IgD-negative memory B cell (primary cell): ENCODE results near the gene PTGES2. TPM values are rescaled to one million over a fixed set of nuclear protein-coding genes. Genes with fewer than 3 reads are reported as not detected.

Experiments used
- H3K27ac Mint-ChIP-seq, 3 donors: one replicate each; pipeline ENCODE4 v1.8.0; 2020 to 2022; ENCODE audit warnings: mild to moderate bottlenecking in 3 of 3, mixed read lengths in 3 of 3, moderate library complexity in 1 of 3
- H3K27me3 Mint-ChIP-seq: one replicate; pipeline ENCODE4 v1.8.0; 2021; ENCODE audit warnings: mixed read lengths
- H3K36me3 Mint-ChIP-seq: one replicate; pipeline ENCODE4 v1.8.0; 2020; ENCODE audit warnings: mild to moderate bottlenecking, mixed read lengths
- H3K4me1 Mint-ChIP-seq, 3 donors: one replicate each; pipeline ENCODE4 v1.8.0; 2020 to 2022; ENCODE audit warnings: mixed read lengths in 3 of 3, mild to moderate bottlenecking in 1 of 3
- H3K4me3 Mint-ChIP-seq, 4 donors: one replicate each; pipeline ENCODE4 v1.8.0; 2020 to 2022; ENCODE audit warnings: mild to moderate bottlenecking in 4 of 4, mixed read lengths in 4 of 4, moderate library complexity in 3 of 4
- H3K9me3 Mint-ChIP-seq, 3 donors: one replicate each; pipeline ENCODE4 v1.8.0; 2020 to 2021; ENCODE audit warnings: mixed read lengths in 3 of 3, mild to moderate bottlenecking in 1 of 3
- polyA plus RNA-seq: library from polyadenylated mRNA; unstranded; fragments of 300-500 nt; fragmentation: Illumina TruSeq; gene quantifications from one replicate; pipeline ENCODE4 v1.2.3, GENCODE V29; 2021

Gene PTGES2
- polyA plus RNA-seq, 1 donor from 2014 or later, result 57.4 TPM

DNA sequence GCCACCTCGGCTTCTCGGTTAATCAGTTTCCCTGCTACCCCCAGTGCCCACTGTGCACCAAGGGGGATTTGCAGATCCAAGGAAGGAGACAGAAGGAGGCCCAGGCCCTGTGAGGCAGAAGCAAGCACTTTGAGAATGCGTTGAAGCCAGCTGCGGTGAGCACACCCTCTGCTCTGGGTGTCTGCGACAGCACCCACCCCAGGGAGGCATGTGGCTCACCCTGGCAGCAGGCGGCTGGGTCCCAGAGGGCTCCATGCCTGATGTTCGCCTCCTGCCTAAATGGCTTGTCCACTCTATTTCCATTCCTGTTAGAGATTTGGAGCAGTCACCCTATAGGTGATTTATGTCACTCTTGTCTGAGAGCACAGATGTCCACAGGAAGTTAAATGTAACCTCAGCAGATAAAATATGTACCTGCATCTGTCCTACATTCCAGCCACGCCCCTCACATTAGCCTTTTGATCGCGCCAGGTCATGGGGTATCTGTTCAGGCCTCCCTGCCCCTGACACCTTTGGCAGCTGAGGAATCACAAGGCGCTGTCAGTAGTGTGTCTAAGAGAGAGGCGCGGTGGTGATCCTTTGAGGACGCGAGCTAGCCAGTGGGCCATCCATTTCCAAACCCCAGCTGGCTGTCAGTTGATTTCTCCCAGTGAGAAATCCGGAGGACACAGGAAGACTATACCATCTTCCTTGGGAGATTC lies 28.1 kb downstream of the PTGES2 start:
- Mint-ChIP-seq H3K27me3 (no peaks in the 10 kb centered on the region), H3K4me3 (no peak overlapping the region), H3K36me3 (no peaks in the 10 kb centered on the region), H3K4me1 (peaks cover 4 to 11% (median 4%) of the 10 kb centered on the region in 3 donors), H3K9me3 (no peaks in the 10 kb centered on the region), H3K27ac (no peak overlapping the region)

- no peaks in the 10 kb centered on the region for H3K27me3 Mint-ChIP-seq
- H3K4me1 Mint-ChIP-seq, result peaks cover 9 to 17% (median 9%) of the 10 kb centered on the region in 3 donors
- H3K36me3 Mint-ChIP-seq, result no peaks in the 10 kb centered on the region
- no peaks in the 10 kb centered on the region for H3K9me3 Mint-ChIP-seq
- peak overlapping the region in 1 of 4 donors; percentile 12 for H3K4me3 Mint-ChIP-seq
- H3K27ac Mint-ChIP-seq, result peak overlapping the region in 1 of 3 donors; percentile 57
Measured at GRCh38 chr9:128098297-128099230, 29.0 kb downstream of the PTGES2 start.

- H3K4me1 Mint-ChIP-seq, result peaks cover 16 to 25% (median 18%) of the 10 kb centered on the region in 3 donors
Measured at GRCh38 chr9:128097543-128098296, 29.8 kb downstream of the PTGES2 start.

GRCh38 chr9:128096616-128097536 lies 30.7 kb downstream of the PTGES2 start:
- Mint-ChIP-seq H3K4me3 (no peak overlapping the region), H3K9me3 (no peaks in the 10 kb centered on the region)

More at GRCh38 chr9:128097543-128098296, 29.8 kb downstream of the PTGES2 start:
- no peaks in the 10 kb centered on the region for H3K36me3 Mint-ChIP-seq
- no peaks in the 10 kb centered on the region for H3K9me3 Mint-ChIP-seq
- H3K27ac Mint-ChIP-seq, result peak overlapping the region in 2 of 3 donors; percentile 4 to 57
- no peaks in the 10 kb centered on the region for H3K27me3 Mint-ChIP-seq
- H3K4me3 Mint-ChIP-seq, result no peak overlapping the region

DNA sequence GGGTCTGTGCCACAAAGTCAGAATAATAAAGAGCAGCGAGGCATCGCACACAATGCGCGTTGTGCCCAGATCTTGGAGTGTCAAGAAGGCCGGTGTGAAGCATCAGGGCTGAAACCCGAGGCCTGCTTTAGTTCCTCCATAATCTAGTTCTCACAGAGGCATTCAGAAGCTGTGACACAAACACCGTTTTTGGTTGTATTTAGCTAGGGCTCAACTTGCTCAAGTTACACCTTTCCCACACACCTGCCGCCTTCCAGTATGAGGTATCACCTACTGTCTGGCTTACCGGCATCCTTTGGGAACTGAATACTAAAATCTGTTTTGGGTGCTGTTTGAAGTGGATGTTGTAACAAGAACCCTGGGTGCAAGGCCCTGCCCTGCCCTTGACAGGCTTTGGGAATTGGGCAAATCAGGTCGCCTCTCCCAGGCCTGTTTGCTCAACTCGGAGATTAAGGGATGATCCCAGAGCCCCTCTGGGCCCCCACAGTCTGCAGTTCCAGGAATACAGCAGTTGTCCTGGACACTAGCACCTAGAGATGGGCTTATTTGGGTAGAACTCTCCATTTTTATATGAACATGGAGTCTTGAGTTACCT lies 32.5 kb downstream of the PTGES2 start:
- H3K4me1 Mint-ChIP-seq, result peaks cover 17 to 26% (median 19%) of the 10 kb centered on the region in 3 donors
- no peaks in the 10 kb centered on the region for H3K9me3 Mint-ChIP-seq
- no peaks in the 10 kb centered on the region for H3K27me3 Mint-ChIP-seq
- H3K27ac Mint-ChIP-seq, result peak overlapping the region; percentile 97 to 99 (median 99)
- H3K36me3 Mint-ChIP-seq, result peaks cover 2% of the 10 kb centered on the region
- H3K4me3 Mint-ChIP-seq, result peak overlapping the region in 2 of 4 donors; percentile 85 to 90

More at GRCh38 chr9:128096616-128097536, 30.7 kb downstream of the PTGES2 start:
- H3K4me1 Mint-ChIP-seq, result peaks cover 17 to 28% (median 19%) of the 10 kb centered on the region in 3 donors
- peak overlapping the region; percentile 4 to 57 (median 46) for H3K27ac Mint-ChIP-seq
- no peaks in the 10 kb centered on the region for H3K36me3 Mint-ChIP-seq
- no peaks in the 10 kb centered on the region for H3K27me3 Mint-ChIP-seq

GRCh38 chr9:128094166-128094949 lies 33.2 kb downstream of the PTGES2 start:
- Mint-ChIP-seq H3K4me3 (peak overlapping the region; percentile 69 to 90 (median 78)), H3K4me1 (peaks cover 17 to 26% (median 21%) of the 10 kb centered on the region in 3 donors), H3K36me3 (peaks cover 2% of the 10 kb centered on the region)

DNA sequence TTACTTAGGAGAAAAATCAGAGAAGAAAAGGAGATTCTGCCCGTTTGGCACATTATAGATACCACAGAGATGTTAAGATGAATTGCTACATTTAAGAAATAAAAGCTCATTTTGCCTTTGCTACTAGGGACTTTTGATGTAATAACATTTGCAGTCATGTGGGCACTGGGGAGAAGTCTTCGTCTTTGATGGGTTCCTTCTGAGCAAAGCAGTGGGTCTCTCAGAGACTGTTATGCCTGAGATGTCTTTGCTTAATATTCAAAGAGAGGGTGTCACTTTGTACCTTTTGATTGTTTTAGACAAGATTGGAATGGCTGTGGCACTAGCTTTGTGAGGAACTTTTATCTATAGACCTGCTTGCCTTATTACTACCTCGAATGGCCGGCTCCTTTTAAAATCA lies 34.5 kb downstream of the PTGES2 start:
- Mint-ChIP-seq H3K27ac (peak overlapping the region; percentile 95 to 99 (median 99)), H3K4me1 (peaks cover 17 to 26% (median 21%) of the 10 kb centered on the region in 3 donors), H3K27me3 (no peaks in the 10 kb centered on the region), H3K36me3 (peaks cover 2% of the 10 kb centered on the region), H3K4me3 (peak overlapping the region; percentile 11 to 90 (median 26)), H3K9me3 (no peaks in the 10 kb centered on the region)

More at GRCh38 chr9:128094166-128094949, 33.2 kb downstream of the PTGES2 start:
- Mint-ChIP-seq H3K27ac (peak overlapping the region; percentile 97 to 99 (median 99)), H3K9me3 (no peaks in the 10 kb centered on the region), H3K27me3 (no peaks in the 10 kb centered on the region)

DNA sequence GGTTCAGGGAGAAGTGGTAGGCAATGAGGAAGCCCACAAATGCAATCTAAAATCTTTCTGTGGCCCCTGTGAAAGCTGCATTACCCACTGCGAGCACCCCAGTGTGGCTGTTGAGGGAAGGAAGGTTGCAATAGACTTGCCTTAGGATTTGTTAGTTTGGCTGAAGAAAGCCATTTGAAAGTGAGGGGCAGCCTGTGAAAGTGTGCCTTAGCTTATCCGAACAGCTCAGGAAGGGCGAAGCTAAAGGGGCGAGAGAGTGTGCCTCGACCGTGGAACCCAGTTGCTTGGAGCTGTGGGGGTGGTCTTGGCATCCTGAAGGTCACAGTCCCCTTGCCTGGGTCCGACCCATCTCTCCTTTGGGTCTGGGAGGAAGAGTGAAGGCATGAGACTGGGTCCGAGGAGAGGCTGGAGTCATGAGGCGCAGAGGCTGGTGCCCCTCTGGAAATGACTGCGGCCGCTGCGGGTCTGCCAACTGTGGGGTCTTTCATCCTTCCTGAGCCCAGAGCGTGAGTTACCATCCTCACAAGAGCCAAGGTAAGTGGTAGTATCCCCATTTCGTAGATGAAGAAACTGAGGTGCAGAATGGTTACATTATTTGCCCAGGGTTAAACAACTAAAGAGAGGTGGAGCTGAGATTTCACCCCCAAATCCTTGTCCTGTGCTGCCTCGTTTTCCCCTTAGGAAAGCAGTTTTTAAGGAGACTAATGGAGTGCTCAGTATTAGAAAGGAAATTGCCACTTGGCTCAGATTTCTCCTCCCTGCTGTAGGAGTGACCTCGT lies 35.1 kb downstream of the PTGES2 start:
- Mint-ChIP-seq H3K4me3 (peak overlapping the region in 2 of 4 donors; percentile 27 to 90), H3K27ac (peak overlapping the region; percentile 95 to 99 (median 99)), H3K9me3 (no peaks in the 10 kb centered on the region), H3K27me3 (no peaks in the 10 kb centered on the region), H3K36me3 (peaks cover 2% of the 10 kb centered on the region), H3K4me1 (peaks cover 21 to 28% (median 25%) of the 10 kb centered on the region in 3 donors)

- H3K4me3 Mint-ChIP-seq, result no peak overlapping the region
- peak overlapping the region in 2 of 3 donors; percentile 60 to 78 for H3K27ac Mint-ChIP-seq
- no peaks in the 10 kb centered on the region for H3K9me3 Mint-ChIP-seq
- peaks cover 23 to 28% (median 26%) of the 10 kb centered on the region in 3 donors for H3K4me1 Mint-ChIP-seq
- peaks cover 2% of the 10 kb centered on the region for H3K36me3 Mint-ChIP-seq
- H3K27me3 Mint-ChIP-seq, result no peaks in the 10 kb centered on the region
Measured at GRCh38 chr9:128091571-128091970, 36.0 kb downstream of the PTGES2 start.

DNA sequence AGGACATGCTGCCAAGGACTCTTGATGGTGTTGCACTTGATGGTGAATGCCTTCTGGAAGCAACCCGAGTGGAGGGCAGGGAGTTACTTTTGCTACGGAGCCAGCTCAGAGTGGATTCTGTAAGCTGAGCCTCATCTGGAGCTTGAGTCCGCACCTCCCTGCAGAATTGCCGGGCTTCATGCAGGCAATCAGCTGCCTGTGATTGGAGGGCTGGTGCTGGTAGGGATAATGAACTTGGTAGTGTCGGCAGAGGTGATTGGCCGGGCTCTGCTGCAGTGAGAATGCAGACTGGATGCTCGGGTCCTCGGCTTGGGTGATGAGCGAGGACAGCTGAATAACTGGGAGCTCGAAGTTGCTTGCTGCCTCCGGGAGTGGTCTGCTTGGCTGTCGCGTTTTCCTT lies 36.4 kb downstream of the PTGES2 start:
- Mint-ChIP-seq H3K36me3 (peaks cover 2% of the 10 kb centered on the region), H3K27ac (no peak overlapping the region), H3K4me1 (peaks cover 23 to 28% (median 26%) of the 10 kb centered on the region in 3 donors), H3K9me3 (no peaks in the 10 kb centered on the region), H3K27me3 (no peaks in the 10 kb centered on the region), H3K4me3 (no peak overlapping the region)

DNA sequence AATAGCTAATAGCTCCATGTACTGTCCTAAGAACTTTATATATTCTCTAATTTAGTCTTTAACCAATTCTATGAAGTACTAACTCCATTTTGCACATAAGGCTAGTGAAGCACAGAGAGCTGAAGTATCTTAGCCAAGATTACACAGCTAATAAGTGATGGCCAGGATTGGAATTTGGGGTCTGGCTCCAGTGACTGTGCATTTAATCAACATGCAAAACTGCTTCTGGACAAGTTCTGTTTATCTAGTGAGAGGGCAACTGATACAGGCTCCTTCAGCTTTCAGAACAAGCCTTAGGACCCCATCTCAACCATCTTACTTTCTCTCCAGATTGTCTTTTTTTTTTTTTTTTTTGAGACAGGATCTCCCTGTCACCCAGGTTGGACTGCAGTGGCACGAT lies 38.2 kb downstream of the PTGES2 start:
- H3K4me1 Mint-ChIP-seq, result peaks cover 18 to 23% (median 20%) of the 10 kb centered on the region in 3 donors
- H3K27me3 Mint-ChIP-seq, result no peaks in the 10 kb centered on the region
- H3K27ac Mint-ChIP-seq, result no peak overlapping the region

More for the DNA sequence above, 38.2 kb downstream of the PTGES2 start:
- H3K9me3 Mint-ChIP-seq, result no peaks in the 10 kb centered on the region
- H3K4me3 Mint-ChIP-seq, result no peak overlapping the region
- peaks cover 2% of the 10 kb centered on the region for H3K36me3 Mint-ChIP-seq
